ENCODE data around the gene UBR3.

DNA sequence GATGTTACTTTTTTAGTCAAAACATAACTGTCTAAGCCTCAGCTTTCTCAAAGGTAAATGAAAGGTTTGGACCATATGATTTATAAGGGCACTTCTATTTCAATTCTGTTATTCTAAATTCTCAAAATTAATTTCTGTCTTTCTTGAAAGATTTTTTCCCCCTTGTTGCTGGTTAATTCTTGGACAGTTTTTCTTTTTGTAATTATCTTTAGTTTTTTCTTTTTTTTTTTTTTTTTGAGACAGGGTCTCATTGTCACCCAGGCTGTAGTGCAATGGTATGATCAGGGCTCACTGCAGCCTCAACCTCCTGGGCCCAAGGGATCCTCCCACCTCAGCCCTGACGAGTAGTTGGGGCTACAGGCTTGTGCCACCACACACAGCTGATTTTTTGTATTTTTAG lies 229.6 kb downstream of the UBR3 start:
- no peak for TF ChIP-seq POLR2A (IDR thresholded peaks at IDR 0.05; ENCODE audit: low read depth, low read length)
- TF ChIP-seq CTCF (conservative IDR thresholded peaks at IDR 0.05; ENCODE audit: low read depth, low read length), result no peak
- TF ChIP-seq CHD1 (IDR thresholded peaks at IDR 0.05; ENCODE audit: low read depth, low read length), result no peak
- TF ChIP-seq NFE2L2 (IDR thresholded peaks at IDR 0.05; ENCODE audit: low read depth, low read length), result no peak
- no peak for TF ChIP-seq RCOR1 (IDR thresholded peaks at IDR 0.05; ENCODE audit: insufficient replicate concordance, low read length)
- no peak for TF ChIP-seq USF2 (IDR thresholded peaks at IDR 0.05; ENCODE audit: low read depth, low read length)
- TF ChIP-seq RFX5 (IDR thresholded peaks at IDR 0.05; ENCODE audit: low read depth, low read length), result no peak
- no peak for TF ChIP-seq MXI1 (IDR thresholded peaks at IDR 0.05; ENCODE audit: borderline replicate concordance, low read depth, low read length)
- TF ChIP-seq CEBPB (IDR thresholded peaks at IDR 0.05; ENCODE audit: low read depth, low read length), result no peak
- no peak for TF ChIP-seq SMC3 (IDR thresholded peaks at IDR 0.05; ENCODE audit: low read depth, low read length)
